D721Med (cell line): ENCODE results near the gene TMEM132C.

ENCODE experiments used
- DNase-seq: peaks from one replicate; pipeline ENCODE4 v3.0.0; 2011; ENCODE audit warnings: low spot score; ENCODE audit not compliant: insufficient read length
- FAIRE-seq: peaks from 2 replicates; lab custom pipeline; 2011; peaks lifted over from hg19 to GRCh38; lab: Jason Lieb, UNC
- CTCF ChIP-seq: IDR thresholded peaks from 2 replicates; pipeline ENCODE4 v1.5.1; 2012; ENCODE audit warnings: mild to moderate bottlenecking, control low read depth; ENCODE audit not compliant: insufficient read depth; ENCODE audit errors: missing control alignments

The TMEM132C gene

GRCh38 chr12:128564956-128565355 is 298.0 kb downstream of the TMEM132C start:
- TF ChIP-seq CTCF, result no peak
- FAIRE-seq (no peak), DNase-seq (no peak)

- TF ChIP-seq CTCF, result no peak
- no peak for DNase-seq
- FAIRE-seq, result no peak
Observed at GRCh38 chr12:128567730-128568129, 300.8 kb downstream of the TMEM132C start.

GRCh38 chr12:128570191-128571065 is 303.5 kb downstream of the TMEM132C start:
- DNase-seq (no peak), FAIRE-seq (no peak)
- TF ChIP-seq CTCF, result no peak

GRCh38 chr12:128571906-128572810 is 305.2 kb downstream of the TMEM132C start:
- DNase-seq (no peak), FAIRE-seq (no peak)
- no peak for TF ChIP-seq CTCF

GRCh38 chr12:128573907-128574306 is 306.9 kb downstream of the TMEM132C start:
- DNase-seq, result no peak
- no peak for FAIRE-seq

GRCh38 chr12:128578045-128578444 is 311.1 kb downstream of the TMEM132C start:
- peak; percentile 53 for DNase-seq
- peak; percentile 56 for FAIRE-seq
- TF ChIP-seq CTCF, result no peak

More at GRCh38 chr12:128573907-128574306, 306.9 kb downstream of the TMEM132C start:
- TF ChIP-seq CTCF, result no peak
